ENCODE measurements around the gene SLC2A9.

GRCh38 chr4:10045481-10045880 is 24.2 kb upstream of the SLC2A9 start:
- TF ChIP-seq POLR2A (IDR thresholded peaks at IDR 0.05) (no peak), CTCF (IDR thresholded peaks at IDR 0.05) (no peak)
